GM12878 (cell line): ENCODE data around the gene KRTAP9-8. TPM values are rescaled to one million over a fixed set of nuclear protein-coding genes. Genes with fewer than 3 reads are reported as not detected.

ENCODE experiments used
- ATAC-seq: fragments of 200-7000 bp; cut with Tn5 transposase; 3 replicates; pipeline ENCODE4 v1.9.1; 2020; ENCODE audit warnings: mild to moderate bottlenecking, moderate library complexity
- BruUV-seq: library from RNA; stranded (reverse); fragments of 400-500 nt; replicated peaks from 2 replicates; lab custom pipeline; 2021; lab: Mats Ljungman, UMichigan
- CTCF ChIA-PET: fragments of 300-600 bp; sonication (Branson Sonifier 250); formaldehyde crosslinking; extraction: SDS; loops from one replicate; lab custom pipeline; 2021; ENCODE audit warnings: inconsistent platforms; lab: Yijun Ruan, JAX
- POLR2A ChIA-PET: fragments of 350-600 bp; formaldehyde crosslinking; extraction: SDS; loops from one replicate; lab custom pipeline; 2021; ENCODE audit warnings: inconsistent platforms; lab: Charles Lee
- RAD21 ChIA-PET: fragments of 300-600 bp; sonication (Branson Sonifier 250); formaldehyde crosslinking; loops from one replicate; lab custom pipeline; 2023; ENCODE audit warnings: antibody characterized with exemption; ENCODE audit not compliant: unreplicated experiment; lab: Charles Lee
- SMC1A ChIA-PET: fragments of 300-600 bp; sonication (Branson Sonifier 250); formaldehyde crosslinking; loops from one replicate; lab custom pipeline; 2023; ENCODE audit not compliant: unreplicated experiment, uncharacterized antibody; lab: Charles Lee
- DNase-seq: peaks from one replicate; pipeline ENCODE4 v3.0.0-alpha.2; 2011; ENCODE audit warnings: low read depth, low spot score
- FAIRE-seq: peaks from 3 replicates; lab custom pipeline; 2011; peaks lifted over from hg19 to GRCh38; lab: Jason Lieb, UNC
- H2AFZ ChIP-seq: 2 replicates; pipeline ENCODE4 v1.6.0; 2011; ENCODE audit warnings: low read depth, low read length, control low read depth; ENCODE audit not compliant: control insufficient read depth
- H3K27ac ChIP-seq: 2 replicates; pipeline ENCODE4 v1.5.1; 2011; ENCODE audit warnings: control low read depth; ENCODE audit not compliant: control insufficient read depth, insufficient read depth
- H3K27me3 ChIP-seq, 2 experiments: replicated peaks in 1 of 2; 2 replicates each; pipeline versions ENCODE4 v1.6.0 to v1.6.1; 2011; ENCODE audit warnings: low read length in 1 of 2; ENCODE audit not compliant: control insufficient read depth in 2 of 2, insufficient read depth in 2 of 2
- H3K36me3 ChIP-seq, 2 experiments: 2 replicates each; pipeline ENCODE4 v1.5.1; 2011; ENCODE audit warnings: low read length in 1 of 2; ENCODE audit not compliant: control insufficient read depth in 2 of 2, insufficient read depth in 2 of 2
- H3K4me1 ChIP-seq: 2 replicates; pipeline ENCODE4 v1.6.1; 2011; ENCODE audit warnings: mild to moderate bottlenecking, low read length, moderate library complexity, mixed read lengths; ENCODE audit not compliant: control insufficient read depth, insufficient read depth
- H3K4me2 ChIP-seq: 2 replicates; pipeline ENCODE4 v1.6.0; 2011; ENCODE audit warnings: control low read depth; ENCODE audit not compliant: control insufficient read depth, insufficient read depth
- H3K4me3 ChIP-seq: fragments of 200-600 bp; sonication (generic); 2 replicates; pipeline ENCODE4 v1.5.1; 2016
- H3K79me2 ChIP-seq: 2 replicates; pipeline ENCODE4 v1.6.0; 2011; ENCODE audit warnings: low read length; ENCODE audit not compliant: control insufficient read depth, insufficient read depth
- H3K9ac ChIP-seq: 2 replicates; pipeline ENCODE4 v1.8.0; 2011; ENCODE audit warnings: low read length, control low read depth, mixed read lengths; ENCODE audit not compliant: control insufficient read depth, insufficient read depth
- H3K9me3 ChIP-seq: replicated peaks from 3 replicates; pipeline ENCODE4 v1.5.1; 2011; ENCODE audit warnings: mild to moderate bottlenecking, low read length; ENCODE audit not compliant: control insufficient read depth, insufficient read depth
- H4K20me1 ChIP-seq: 2 replicates; pipeline ENCODE4 v1.6.0; 2011; ENCODE audit not compliant: control insufficient read depth, insufficient read depth
- CEBPB ChIP-seq, 2 experiments: fragments of 150-350 bp in 1 of 2; IDR thresholded peaks; 2 replicates each; pipeline ENCODE4 v1.6.1; 2012 to 2014; ENCODE audit warnings: low read depth in 2 of 2, low read length in 2 of 2, borderline replicate concordance in 1 of 2, inconsistent platforms in 1 of 2
- CHD4 ChIP-seq: fragments of 200-600 bp; sonication (generic); IDR thresholded peaks from 2 replicates; pipeline ENCODE4 v1.6.1; 2016; ENCODE audit warnings: mild to moderate bottlenecking
- MEF2B ChIP-seq: fragments of 450-650 bp; IDR thresholded peaks from 2 replicates; pipeline ENCODE4 v1.6.1; 2018; ENCODE audit warnings: mild to moderate bottlenecking, moderate library complexity; ENCODE audit not compliant: partially characterized antibody, poor library complexity, severe bottlenecking
- MTA2 ChIP-seq: fragments of 450-650 bp; IDR thresholded peaks from 2 replicates; pipeline ENCODE4 v1.6.1; 2016; ENCODE audit warnings: low read depth, mild to moderate bottlenecking, moderate library complexity
- POLR2A ChIP-seq: IDR thresholded peaks from 2 replicates; pipeline ENCODE4 v1.6.1; 2011; ENCODE audit warnings: low read depth, mild to moderate bottlenecking, low read length
- SMAD5 ChIP-seq: IDR thresholded peaks from 2 replicates; pipeline ENCODE4 v1.6.1; 2016; ENCODE audit warnings: antibody characterized with exemption, low read depth
- SPI1 ChIP-seq: IDR thresholded peaks from 2 replicates; pipeline ENCODE4 v1.6.1; 2011; ENCODE audit warnings: low read depth, mild to moderate bottlenecking, low read length, moderate library complexity, borderline replicate concordance; ENCODE audit not compliant: insufficient read depth
- SREBF2 ChIP-seq: IDR thresholded peaks from 2 replicates; pipeline ENCODE4 v1.6.1; 2012; ENCODE audit warnings: mild to moderate bottlenecking, low read length
- TCF7 ChIP-seq: IDR thresholded peaks from 2 replicates; pipeline ENCODE4 v1.6.1; 2014; ENCODE audit warnings: antibody characterized with exemption, borderline replicate concordance
- WGBS: methylation state at CpG from one replicate; pipeline ENCODE4 v1.1.6; 2016; ENCODE audit warnings: low lambda C conversion rate; ENCODE audit not compliant: insufficient replicate concordance, insufficient coverage; ENCODE audit errors: missing lambda C conversion rate; 5-methylcytosine and 5-hydroxymethylcytosine counted together
- in situ Hi-C: fragments of 300-500 bp; cut with MboI; formaldehyde crosslinking; loops from 9 replicates; pipeline ENCODE4 v1.14.3; 2018; ENCODE audit warnings: mixed read lengths
- intact Hi-C: fragments of 100-400 bp; cut with micrococcal nuclease; formaldehyde crosslinking; loops from one replicate; pipeline ENCODE4 v1.14.2; 2022; ENCODE audit not compliant: unreplicated experiment
- polyA plus RNA-seq, 11 experiments: library from polyadenylated mRNA; depleted of rRNA in 4 of 11; unstranded in 6 of 11; stranded (reverse) in 5 of 11; fragments of >200 nt; fragmentation: Nextera tagmentation in 4 of 11; fragmentation: Illumina TruSeq in 1 of 11; extraction: Ambion mirVana in 4 of 11; extraction: Trizol in 1 of 11; gene quantifications; 1 replicate in 1 of 11; 2 replicates in 10 of 11; pipeline versions ENCODE4 v1.2.1 to v1.2.3, GENCODE V29; 2011 to 2016; ENCODE audit warnings: inconsistent platforms in 2 of 11, missing spikeins in 2 of 11, low read depth in 1 of 11
- total RNA-seq, 4 experiments: library from RNA; depleted of rRNA in 3 of 4; stranded (reverse); fragments of >200 nt in 3 of 4; fragmentation: Illumina TruSeq in 1 of 4; extraction: Trizol in 1 of 4; gene quantifications; 2 replicates each; pipeline versions ENCODE4 v1.2.1 to v1.2.3, GENCODE V29; 2013 to 2021
- TF ChIP-seq, protein P1 (sequence below), 3 experiments: IDR thresholded peaks in 2 of 3; conservative IDR thresholded peaks in 1 of 3; 2 replicates each; pipeline ENCODE4 v1.5.1; 2011; ENCODE audit warnings: low read depth in 3 of 3, low read length in 3 of 3, mild to moderate bottlenecking in 3 of 3, control low read depth in 2 of 3, moderate library complexity in 2 of 3, inconsistent platforms in 1 of 3, mixed read lengths in 1 of 3; ENCODE audit not compliant: control insufficient read depth in 2 of 3, insufficient read depth in 1 of 3; ENCODE audit errors: extremely low read depth in 1 of 3
- TF ChIP-seq, protein P2 (sequence below): fragments of 450-650 bp; IDR thresholded peaks from 2 replicates; pipeline ENCODE4 v1.6.1; 2017; ENCODE audit warnings: low read depth, mild to moderate bottlenecking, moderate library complexity
- TF ChIP-seq, protein P3 (sequence below): fragments of 450-650 bp; IDR thresholded peaks from 2 replicates; pipeline ENCODE4 v1.6.1; 2017; ENCODE audit warnings: mild to moderate bottlenecking, low read depth, inconsistent platforms; ENCODE audit not compliant: poor library complexity, severe bottlenecking

Gene KRTAP9-8
- total and polyA plus RNA-seq, 10 of the 15 experiments (the other 5 are each of a cell fraction or from before 2014, with no cell fraction given) = not detected

DNA sequence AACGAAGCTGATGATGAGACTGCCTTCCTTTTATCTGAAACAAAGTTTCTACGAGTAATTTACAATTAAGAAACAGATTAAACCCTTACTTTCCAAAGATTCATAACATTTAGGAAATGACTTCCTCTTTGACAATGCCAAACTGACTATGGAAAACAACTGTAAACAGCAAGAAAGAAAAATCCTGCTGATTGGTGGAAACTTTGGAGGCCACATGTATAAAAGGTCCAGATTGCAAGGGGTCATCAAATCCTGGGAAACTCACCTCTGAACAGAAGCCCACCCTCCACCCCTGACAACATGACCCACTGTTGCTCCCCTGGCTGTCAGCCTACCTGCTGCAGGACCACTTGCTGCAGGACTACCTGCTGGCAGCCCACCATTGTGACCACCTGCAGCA lies 27.3 kb downstream of the KRTAP9-8 start, which contains the start of gene KRTAP9-6:
TSS of gene KRTAP9-6 (plus strand) at position 301 of the 400 bp plus-strand sequence. CDS start at position 301, 0 bp downstream.
- in situ Hi-C loops = no loop called here
- DNase-seq = no peak
- no peaks in the 10 kb centered on the region for H3K36me3 ChIP-seq
- H3K27me3 ChIP-seq = no peaks in the 10 kb centered on the region; a peak in 1 of 4 replicates
- H3K27ac ChIP-seq = no peak within 1 kb of the TSS
- H4K20me1 ChIP-seq = no peaks in the 10 kb centered on the region
- RAD21 ChIA-PET = interaction anchor here (1.3 kb wide), 1 partner anchor 12 kb away, joined by 3 read pairs; no protein-coding TSS in a partner anchor
- no peak within 1 kb of the TSS for H3K4me2 ChIP-seq
- TF ChIP-seq POLR2A (no peak), CHD4 (no peak), TCF7 (no peak), SREBF2 (no peak)
- TF ChIP-seq, protein P1, sequence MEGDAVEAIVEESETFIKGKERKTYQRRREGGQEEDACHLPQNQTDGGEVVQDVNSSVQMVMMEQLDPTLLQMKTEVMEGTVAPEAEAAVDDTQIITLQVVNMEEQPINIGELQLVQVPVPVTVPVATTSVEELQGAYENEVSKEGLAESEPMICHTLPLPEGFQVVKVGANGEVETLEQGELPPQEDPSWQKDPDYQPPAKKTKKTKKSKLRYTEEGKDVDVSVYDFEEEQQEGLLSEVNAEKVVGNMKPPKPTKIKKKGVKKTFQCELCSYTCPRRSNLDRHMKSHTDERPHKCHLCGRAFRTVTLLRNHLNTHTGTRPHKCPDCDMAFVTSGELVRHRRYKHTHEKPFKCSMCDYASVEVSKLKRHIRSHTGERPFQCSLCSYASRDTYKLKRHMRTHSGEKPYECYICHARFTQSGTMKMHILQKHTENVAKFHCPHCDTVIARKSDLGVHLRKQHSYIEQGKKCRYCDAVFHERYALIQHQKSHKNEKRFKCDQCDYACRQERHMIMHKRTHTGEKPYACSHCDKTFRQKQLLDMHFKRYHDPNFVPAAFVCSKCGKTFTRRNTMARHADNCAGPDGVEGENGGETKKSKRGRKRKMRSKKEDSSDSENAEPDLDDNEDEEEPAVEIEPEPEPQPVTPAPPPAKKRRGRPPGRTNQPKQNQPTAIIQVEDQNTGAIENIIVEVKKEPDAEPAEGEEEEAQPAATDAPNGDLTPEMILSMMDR (IDR thresholded peaks at IDR 0.05 in 2 of 3, conservative IDR thresholded peaks at IDR 0.05 in 1 of 3; ENCODE audit: control insufficient read depth in 2 of 3, extremely low read depth in 1 of 3, insufficient read depth in 1 of 3, low read depth in 3 of 3, low read length in 3 of 3) = no peak
- TF ChIP-seq, all 136 proteins: peak for 0
- Histone ChIP-seq H3K79me2 (no peaks in the 10 kb centered on the region), H2AFZ (no peak within 1 kb of the TSS), H3K4me1 (no peaks in the 10 kb centered on the region), H3K4me3 (no peak within 1 kb of the TSS), H3K9me3 (no peaks in the 10 kb centered on the region), H3K9ac (no peak within 1 kb of the TSS)
- CTCF ChIA-PET = no interaction called here
- FAIRE-seq = no peak
- POLR2A ChIA-PET = no interaction called here
- BruUV-seq = no TSS peak
- 3% methylated on average over 2 of the region's 2 CpGs for WGBS
- intact Hi-C loops = no loop called here
- SMC1A ChIA-PET = no interaction called here
- ATAC-seq = no peak

DNA sequence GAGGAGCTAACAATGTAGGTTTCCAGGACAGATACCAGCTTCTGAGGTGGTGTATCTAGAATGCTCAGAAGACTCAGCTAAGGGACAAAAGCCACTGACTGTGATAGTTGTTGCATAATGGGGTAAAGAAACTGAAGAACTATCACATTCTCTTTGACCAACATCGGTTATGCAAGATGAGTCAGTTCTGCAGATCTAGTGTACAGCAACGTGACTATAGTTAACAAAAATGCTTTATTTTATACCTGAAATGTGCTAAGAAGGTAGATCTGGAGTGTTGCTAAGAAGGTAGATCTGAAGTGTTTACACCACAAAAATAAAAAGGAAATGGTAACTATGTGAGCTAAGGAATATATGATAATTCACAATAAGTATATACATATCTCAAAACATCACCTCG lies 29.9 kb downstream of the KRTAP9-8 start:
- no peaks in the 10 kb centered on the region for H3K36me3 ChIP-seq
- no peak overlapping the region for H2AFZ ChIP-seq
- H4K20me1 ChIP-seq = no peaks in the 10 kb centered on the region
- in situ Hi-C loops (no loop called here), intact Hi-C loops (no loop called here)
- H3K9me3 ChIP-seq = no peaks in the 10 kb centered on the region
- FAIRE-seq (no peak), ATAC-seq (no peak), DNase-seq (no peak)
- no peak overlapping the region for H3K4me3 ChIP-seq
- ChIA-PET RAD21 (no interaction called here), POLR2A (no interaction called here), SMC1A (no interaction called here), CTCF (no interaction called here)
- no CpG with 5 or more reads among the region's 3 CpGs for WGBS
- H3K4me1 ChIP-seq = no peaks in the 10 kb centered on the region
- no TSS peak for BruUV-seq
- no peak overlapping the region for H3K27ac ChIP-seq
- H3K79me2 ChIP-seq = no peaks in the 10 kb centered on the region
- no peak overlapping the region for H3K9ac ChIP-seq
- no peak overlapping the region for H3K4me2 ChIP-seq
- no peaks in the 10 kb centered on the region; a peak in 1 of 4 replicates for H3K27me3 ChIP-seq
- TF ChIP-seq SPI1 (no peak), MEF2B (no peak), POLR2A (no peak), MTA2 (no peak), CEBPB (IDR thresholded peaks at IDR 0.05; ENCODE audit: borderline replicate concordance in 1 of 2, low read depth in 2 of 2, low read length in 2 of 2) (no peak), SMAD5 (no peak)
- TF ChIP-seq, protein P2, sequence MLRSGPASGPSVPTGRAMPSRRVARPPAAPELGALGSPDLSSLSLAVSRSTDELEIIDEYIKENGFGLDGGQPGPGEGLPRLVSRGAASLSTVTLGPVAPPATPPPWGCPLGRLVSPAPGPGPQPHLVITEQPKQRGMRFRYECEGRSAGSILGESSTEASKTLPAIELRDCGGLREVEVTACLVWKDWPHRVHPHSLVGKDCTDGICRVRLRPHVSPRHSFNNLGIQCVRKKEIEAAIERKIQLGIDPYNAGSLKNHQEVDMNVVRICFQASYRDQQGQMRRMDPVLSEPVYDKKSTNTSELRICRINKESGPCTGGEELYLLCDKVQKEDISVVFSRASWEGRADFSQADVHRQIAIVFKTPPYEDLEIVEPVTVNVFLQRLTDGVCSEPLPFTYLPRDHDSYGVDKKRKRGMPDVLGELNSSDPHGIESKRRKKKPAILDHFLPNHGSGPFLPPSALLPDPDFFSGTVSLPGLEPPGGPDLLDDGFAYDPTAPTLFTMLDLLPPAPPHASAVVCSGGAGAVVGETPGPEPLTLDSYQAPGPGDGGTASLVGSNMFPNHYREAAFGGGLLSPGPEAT = no peak
- TF ChIP-seq, protein P3, sequence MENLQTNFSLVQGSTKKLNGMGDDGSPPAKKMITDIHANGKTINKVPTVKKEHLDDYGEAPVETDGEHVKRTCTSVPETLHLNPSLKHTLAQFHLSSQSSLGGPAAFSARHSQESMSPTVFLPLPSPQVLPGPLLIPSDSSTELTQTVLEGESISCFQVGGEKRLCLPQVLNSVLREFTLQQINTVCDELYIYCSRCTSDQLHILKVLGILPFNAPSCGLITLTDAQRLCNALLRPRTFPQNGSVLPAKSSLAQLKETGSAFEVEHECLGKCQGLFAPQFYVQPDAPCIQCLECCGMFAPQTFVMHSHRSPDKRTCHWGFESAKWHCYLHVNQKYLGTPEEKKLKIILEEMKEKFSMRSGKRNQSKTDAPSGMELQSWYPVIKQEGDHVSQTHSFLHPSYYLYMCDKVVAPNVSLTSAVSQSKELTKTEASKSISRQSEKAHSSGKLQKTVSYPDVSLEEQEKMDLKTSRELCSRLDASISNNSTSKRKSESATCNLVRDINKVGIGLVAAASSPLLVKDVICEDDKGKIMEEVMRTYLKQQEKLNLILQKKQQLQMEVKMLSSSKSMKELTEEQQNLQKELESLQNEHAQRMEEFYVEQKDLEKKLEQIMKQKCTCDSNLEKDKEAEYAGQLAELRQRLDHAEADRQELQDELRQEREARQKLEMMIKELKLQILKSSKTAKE = no peak
